K562 (cell line): Measurements from ENCODE around the gene RPUSD1. TPM values are rescaled to one million over a fixed set of nuclear protein-coding genes. Genes with fewer than 3 reads are reported as not detected.

Source experiments
- ATAC-seq: fragments of 200-7000 bp; cut with Tn5 transposase; 3 replicates; pipeline ENCODE4 v1.9.1; 2020; ENCODE audit warnings: moderate library complexity
- BruUV-seq: library from RNA; stranded (reverse); fragments of 400-500 nt; replicated peaks from 2 replicates; lab custom pipeline; 2021; lab: Mats Ljungman, UMichigan
- CTCF ChIA-PET: fragments of 300-600 bp; formaldehyde crosslinking; extraction: SDS; loops from one replicate; lab custom pipeline; 2021; ENCODE audit warnings: low intra/inter-chr PET ratio; lab: Yijun Ruan, JAX
- POLR2A ChIA-PET: fragments of 300-600, 350-650 bp; sonication (Branson Sonifier 250); formaldehyde crosslinking; extraction: SDS; loops from one replicate; lab custom pipeline; 2021; ENCODE audit warnings: antibody characterized with exemption, inconsistent platforms; lab: Yijun Ruan, JAX
- DNase-seq, 4 experiments: peaks; one replicate each; pipeline versions ENCODE4 v3.0.0 to v3.0.0-alpha.2; 2011 to 2018; ENCODE audit warnings: low spot score in 3 of 4, mixed read lengths in 3 of 4; ENCODE audit errors: extremely low read depth in 1 of 4
- FAIRE-seq: peaks from 2 replicates; lab custom pipeline; 2011; peaks lifted over from hg19 to GRCh38; lab: Jason Lieb, UNC
- H2AFZ ChIP-seq: 2 replicates; pipeline ENCODE4 v1.6.0; 2011; ENCODE audit warnings: low read depth, low read length, control low read depth, inconsistent platforms
- H3K27ac ChIP-seq: fragments of 200-600 bp; 3 replicates; pipeline ENCODE4 v1.8.0; 2011; ENCODE audit warnings: low read depth, mild to moderate bottlenecking, control low read depth, inconsistent platforms, low read length, moderate library complexity, mixed read lengths; ENCODE audit errors: extremely low read depth
- H3K27me3 ChIP-seq, 2 experiments: fragments of 300-600 bp in 1 of 2; 2 replicates in 1 of 2; 3 replicates in 1 of 2; pipeline versions ENCODE4 v1.6.0 to v1.8.0; 2011; ENCODE audit warnings: inconsistent platforms in 2 of 2, low read length in 2 of 2, mild to moderate bottlenecking in 1 of 2, mixed read lengths in 1 of 2, moderate library complexity in 1 of 2; ENCODE audit not compliant: control insufficient read depth in 2 of 2, insufficient read depth in 2 of 2
- H3K36me3 ChIP-seq: fragments of 300-600 bp; 3 replicates; pipeline ENCODE4 v1.8.0; 2011; ENCODE audit warnings: mild to moderate bottlenecking, low read length, inconsistent platforms; ENCODE audit not compliant: control insufficient read depth, insufficient read depth
- H3K4me1 ChIP-seq, 2 experiments: fragments of 200-600 bp in 1 of 2; replicated peaks in 1 of 2; 2 replicates in 1 of 2; 3 replicates in 1 of 2; pipeline versions ENCODE4 v1.5.1 to v1.8.0; 2011; ENCODE audit warnings: inconsistent platforms in 2 of 2, low read length in 2 of 2, mild to moderate bottlenecking in 1 of 2, mixed read lengths in 1 of 2, moderate library complexity in 1 of 2; ENCODE audit not compliant: control insufficient read depth in 2 of 2, insufficient read depth in 2 of 2
- H3K4me2 ChIP-seq: 2 replicates; pipeline ENCODE4 v1.6.1; 2011; ENCODE audit warnings: low read length, control low read depth, inconsistent platforms, mixed read lengths; ENCODE audit not compliant: insufficient read depth
- H3K4me3 ChIP-seq: fragments of 200-600 bp; sonication (generic), shearing (Covaris generic); 2 replicates; pipeline ENCODE4 v1.5.1; 2016; ENCODE audit warnings: control low read depth, inconsistent platforms
- H3K79me2 ChIP-seq: fragments of 200-600 bp; 3 replicates; pipeline ENCODE4 v1.8.0; 2011; ENCODE audit warnings: low read length, inconsistent platforms; ENCODE audit not compliant: control insufficient read depth, insufficient read depth
- H3K9ac ChIP-seq, 2 experiments: 2 replicates each; pipeline versions ENCODE4 v1.6.0 to v1.6.1; 2011; ENCODE audit warnings: low read depth in 2 of 2, low read length in 2 of 2, control low read depth in 1 of 2, inconsistent platforms in 1 of 2, mild to moderate bottlenecking in 1 of 2, mixed read lengths in 1 of 2; ENCODE audit not compliant: insufficient read depth in 1 of 2
- H3K9me1 ChIP-seq: one replicate; pipeline ENCODE4 v1.6.0; 2011; ENCODE audit warnings: inconsistent platforms, mild to moderate bottlenecking, low read length, moderate library complexity; ENCODE audit not compliant: control insufficient read depth, insufficient read depth
- H3K9me3 ChIP-seq: replicated peaks from 2 replicates; pipeline ENCODE4 v1.5.1; 2011; ENCODE audit warnings: low read depth, low read length, inconsistent platforms; ENCODE audit not compliant: control insufficient read depth, insufficient read depth
- H4K20me1 ChIP-seq: replicated peaks from 2 replicates; pipeline ENCODE4 v1.6.1; 2011; ENCODE audit warnings: low read length, inconsistent platforms, mixed read lengths; ENCODE audit not compliant: control insufficient read depth, insufficient read depth
- ARID2 ChIP-seq: fragments of 450-650 bp; IDR thresholded peaks from 2 replicates; pipeline ENCODE4 v1.6.1; 2017; ENCODE audit warnings: antibody characterized with exemption, mild to moderate bottlenecking
- KLF1 ChIP-seq: fragments of 450-650 bp; IDR thresholded peaks from 2 replicates; pipeline ENCODE4 v1.6.1; 2016; ENCODE audit warnings: missing genetic modification characterization, missing compliant biosample characterization
- NR4A1 ChIP-seq, 2 experiments: fragments of 250-450 bp in 1 of 2; fragments of 450-650 bp in 1 of 2; sonication (Bioruptor Pico) in 1 of 2; IDR thresholded peaks; 2 replicates each; pipeline versions ENCODE4 v1.4.0 to v1.6.1; 2016 to 2020; ENCODE audit warnings: mild to moderate bottlenecking in 2 of 2, missing compliant biosample characterization in 1 of 2, missing genetic modification characterization in 1 of 2, moderate library complexity in 1 of 2
- NUFIP1 ChIP-seq: fragments of 450-650 bp; IDR thresholded peaks from 2 replicates; pipeline ENCODE4 v1.6.1; 2018; ENCODE audit not compliant: partially characterized antibody
- VEZF1 ChIP-seq: fragments of 200-800 bp; sonication (Bioruptor generic); IDR thresholded peaks from 2 replicates; pipeline ENCODE4 v1.6.1; 2017; ENCODE audit warnings: missing genetic modification characterization, missing compliant biosample characterization
- ZNF274 ChIP-seq: IDR thresholded peaks from 2 replicates; pipeline ENCODE4 v1.6.1; 2011; ENCODE audit warnings: low read depth, mild to moderate bottlenecking, low read length, moderate library complexity, borderline replicate concordance
- WGBS: fragments of 100-300 bp; shearing (Covaris generic); methylation state at CpG from one replicate; pipeline ENCODE4 v1.1.6; 2016; ENCODE audit warnings: low coverage, mixed read lengths; ENCODE audit not compliant: insufficient coverage; ENCODE audit errors: missing lambda C conversion rate; 5-methylcytosine and 5-hydroxymethylcytosine counted together
- in situ Hi-C: fragments of 300-500 bp; cut with MboI; formaldehyde crosslinking; loops from 4 replicates; pipeline ENCODE4 v1.15.0; 2018; ENCODE audit warnings: inconsistent platforms, mixed read lengths
- intact Hi-C: fragments of 100-400 bp; cut with micrococcal nuclease; formaldehyde crosslinking; loops from 2 replicates; pipeline ENCODE4 v1.14.2; 2022
- polyA plus RNA-seq, 8 experiments: library from polyadenylated mRNA; depleted of rRNA in 4 of 8; stranded (reverse) in 5 of 8; unstranded in 3 of 8; fragments of >200 nt; fragmentation: Nextera tagmentation in 2 of 8; fragmentation: Illumina TruSeq in 1 of 8; extraction: Ambion mirVana in 2 of 8; extraction: Trizol in 1 of 8; gene quantifications; 2 replicates each; pipeline versions ENCODE4 v1.2.1 to v1.2.3, GENCODE V29; 2011 to 2014; ENCODE audit warnings: inconsistent platforms in 1 of 8, missing spikeins in 1 of 8
- total RNA-seq, 7 experiments: library from RNA; depleted of rRNA in 6 of 7; stranded (reverse); fragments of >200 nt in 6 of 7; fragmentation: Illumina TruSeq in 2 of 7; extraction: Trizol in 2 of 7; gene quantifications; 2 replicates each; pipeline versions ENCODE4 v1.2.1 to v1.2.3, GENCODE V29; 2011 to 2021; ENCODE audit warnings: low replicate concordance in 1 of 7

RPUSD1 gene
- total and polyA plus RNA-seq, 9 of the 15 experiments (the other 6 are each of a cell fraction or from before 2014, with no cell fraction given) = 0.45 to 56.6 (median 12.0) TPM

GRCh38 chr16:764184-764750, 23.9 kb downstream of the RPUSD1 start:
- in situ Hi-C loops = no loop called here
- no peaks in the 10 kb centered on the region for H3K36me3 ChIP-seq
- H3K27ac ChIP-seq = no peak overlapping the region
- no peak for DNase-seq
- H3K27me3 ChIP-seq = peaks cover 0 to 6% of the 10 kb centered on the region in 2 experiments; a peak in 1 of 5 replicates
- no peak for ATAC-seq
- POLR2A ChIA-PET = no interaction called here
- H3K4me3 ChIP-seq = no peak overlapping the region
- no peak overlapping the region for H3K9ac ChIP-seq
- no peak for FAIRE-seq
- H3K9me1 ChIP-seq = no peaks in the 10 kb centered on the region
- no TSS peak for BruUV-seq
- CTCF ChIA-PET = no interaction called here
- peaks cover 0 to 84% of the 10 kb centered on the region in 2 experiments; a peak in 2 of 5 replicates for H3K4me1 ChIP-seq
- no peak overlapping the region for H3K4me2 ChIP-seq
- no peak for TF ChIP-seq NUFIP1
- TF ChIP-seq, all 486 proteins: peak for 0
- no peak overlapping the region for H2AFZ ChIP-seq
- no peaks in the 10 kb centered on the region for H3K9me3 ChIP-seq
- no peaks in the 10 kb centered on the region for H3K79me2 ChIP-seq
- WGBS = 19% methylated on average over 13 of the region's 20 CpGs
- H4K20me1 ChIP-seq = 0 out of 2 replicates have a peak, but pooled peaks cover 3% of the 10 kb centered on the region
- intact Hi-C loops = no loop called here

- ChIA-PET POLR2A (interaction anchor here (0.5 to 1.3 kb wide), 2 partner anchors 42 to 57 kb away, joined by 3 to 5 read pairs; partner anchors contain the start of gene ANTKMT), CTCF (no interaction called here)
- WGBS = 31% methylated on average over 16 of the region's 21 CpGs
- DNase-seq (no peak), FAIRE-seq (no peak), ATAC-seq (no peak)
- Histone ChIP-seq H3K36me3 (no peaks in the 10 kb centered on the region), H3K9me1 (no peaks in the 10 kb centered on the region), H3K9me3 (no peaks in the 10 kb centered on the region), H3K4me2 (no peak overlapping the region), H3K27me3 (peaks cover 0 to 6% of the 10 kb centered on the region in 2 experiments; a peak in 1 of 5 replicates), H3K79me2 (no peaks in the 10 kb centered on the region), H3K4me1 (peaks cover 0 to 82% of the 10 kb centered on the region in 2 experiments; a peak in 2 of 5 replicates), H3K9ac (no peak overlapping the region), H3K27ac (no peak overlapping the region), H4K20me1 (0 out of 2 replicates have a peak, but pooled peaks cover 3% of the 10 kb centered on the region), H2AFZ (no peak overlapping the region), H3K4me3 (no peak overlapping the region)
- in situ Hi-C loops = no loop called here
- no TSS peak for BruUV-seq
- intact Hi-C loops = no loop called here
- TF ChIP-seq VEZF1 (CRISPR knock-in tag) = peak; percentile 19; the same call in 1 of the 2 replicates
- TF ChIP-seq KLF1 = no peak
- TF ChIP-seq ARID2 = no peak
- no peak for TF ChIP-seq NR4A1 (CRISPR knock-in tag; IDR thresholded peaks at IDR 0.05)
- TF ChIP-seq NR4A1 (tag; IDR thresholded peaks at IDR 0.05) = no peak
- TF ChIP-seq ZNF274 = no peak
These were observed 24.6 kb downstream of the RPUSD1 start for GRCh38 chr16:763369-764183.
